ENCODE data around the gene CGA. TPM values are rescaled to one million over a fixed set of nuclear protein-coding genes. Genes with fewer than 3 reads are reported as not detected.

The CGA gene
- total RNA-seq, 2 donors from 2014 or later, result not detected

DNA sequence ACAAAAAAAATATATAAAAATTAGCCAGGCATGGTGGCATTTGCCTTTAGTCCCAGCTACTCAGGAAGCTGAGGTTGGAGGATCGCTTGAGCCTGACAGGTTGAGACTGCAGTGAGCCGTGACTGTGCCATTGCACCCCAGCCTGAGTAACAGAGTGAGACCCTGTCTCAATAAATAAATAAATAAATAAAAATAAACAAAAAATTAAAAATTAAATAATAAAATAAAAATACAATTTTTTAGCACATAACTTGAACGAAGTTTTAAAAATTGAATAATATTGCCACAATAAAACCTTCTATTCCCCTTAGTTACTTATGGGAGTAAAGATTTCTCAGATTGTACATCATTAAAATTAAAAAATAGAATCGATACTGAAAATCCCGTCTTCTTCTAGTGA, 29.2 kb upstream of the CGA start:
- TF ChIP-seq, protein P1, sequence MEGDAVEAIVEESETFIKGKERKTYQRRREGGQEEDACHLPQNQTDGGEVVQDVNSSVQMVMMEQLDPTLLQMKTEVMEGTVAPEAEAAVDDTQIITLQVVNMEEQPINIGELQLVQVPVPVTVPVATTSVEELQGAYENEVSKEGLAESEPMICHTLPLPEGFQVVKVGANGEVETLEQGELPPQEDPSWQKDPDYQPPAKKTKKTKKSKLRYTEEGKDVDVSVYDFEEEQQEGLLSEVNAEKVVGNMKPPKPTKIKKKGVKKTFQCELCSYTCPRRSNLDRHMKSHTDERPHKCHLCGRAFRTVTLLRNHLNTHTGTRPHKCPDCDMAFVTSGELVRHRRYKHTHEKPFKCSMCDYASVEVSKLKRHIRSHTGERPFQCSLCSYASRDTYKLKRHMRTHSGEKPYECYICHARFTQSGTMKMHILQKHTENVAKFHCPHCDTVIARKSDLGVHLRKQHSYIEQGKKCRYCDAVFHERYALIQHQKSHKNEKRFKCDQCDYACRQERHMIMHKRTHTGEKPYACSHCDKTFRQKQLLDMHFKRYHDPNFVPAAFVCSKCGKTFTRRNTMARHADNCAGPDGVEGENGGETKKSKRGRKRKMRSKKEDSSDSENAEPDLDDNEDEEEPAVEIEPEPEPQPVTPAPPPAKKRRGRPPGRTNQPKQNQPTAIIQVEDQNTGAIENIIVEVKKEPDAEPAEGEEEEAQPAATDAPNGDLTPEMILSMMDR (IDR thresholded peaks at IDR 0.05), result no peak
- TF ChIP-seq POLR2A (IDR thresholded peaks at IDR 0.05), result no peak
- H3K27ac ChIP-seq, result no peak overlapping the region
- WGBS, 2 donors, result 90 to 92% methylated on average over 5 of the region's 5 CpGs
- H3K36me3 ChIP-seq (replicated peaks in 1 of 2; ENCODE audit: insufficient read depth in 1 of 2, low read depth in 2 of 2), result no peaks in the 10 kb centered on the region
- H3K4me1 ChIP-seq, result no peaks in the 10 kb centered on the region
- H3K4me3 ChIP-seq, result no peak overlapping the region
- no peaks in the 10 kb centered on the region for H3K9me3 ChIP-seq
- ATAC-seq (no peak), DNase-seq (no peak)
- no peaks in the 10 kb centered on the region for H3K27me3 ChIP-seq
- intact Hi-C loops (cut with DNase I), result no loop called here

DNA sequence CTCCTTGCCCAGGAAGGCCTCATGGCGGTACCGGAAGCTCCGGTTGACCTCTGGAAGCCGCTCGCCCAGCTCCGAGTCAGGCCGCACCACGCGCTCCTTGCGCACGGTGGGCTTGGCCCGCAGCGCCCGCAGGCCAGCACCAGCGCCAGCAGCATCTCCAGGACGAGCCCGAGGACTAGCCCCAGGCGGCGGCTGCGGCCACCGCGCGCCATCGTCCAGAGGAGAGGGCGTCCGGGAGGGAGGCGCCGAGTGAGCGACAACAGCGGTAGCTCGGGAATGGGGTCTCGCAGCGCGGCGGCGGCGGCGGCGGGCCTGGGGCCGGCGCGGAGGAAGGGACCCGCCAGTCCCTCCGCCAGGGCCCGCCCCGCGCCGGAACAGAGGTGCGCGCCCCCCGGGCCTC, 27.6 kb upstream of the CGA start:
- no peaks in the 10 kb centered on the region for H3K36me3 ChIP-seq (replicated peaks in 1 of 2; ENCODE audit: insufficient read depth in 1 of 2, low read depth in 2 of 2)
- H3K4me3 ChIP-seq, result no peak overlapping the region
- H3K4me1 ChIP-seq, result no peaks in the 10 kb centered on the region
- 39 to 46% methylated on average over 23 to 41 of the region's 51 CpGs for WGBS, 2 donors
- no peak overlapping the region for H3K27ac ChIP-seq
- no peak for TF ChIP-seq POLR2A (IDR thresholded peaks at IDR 0.05)
- TF ChIP-seq, protein P1 (IDR thresholded peaks at IDR 0.05), result no peak
- H3K27me3 ChIP-seq, result no peaks in the 10 kb centered on the region
- intact Hi-C loops (cut with DNase I), result no loop called here
- H3K9me3 ChIP-seq, result no peaks in the 10 kb centered on the region
- DNase-seq (no peak), ATAC-seq (no peak)

DNA sequence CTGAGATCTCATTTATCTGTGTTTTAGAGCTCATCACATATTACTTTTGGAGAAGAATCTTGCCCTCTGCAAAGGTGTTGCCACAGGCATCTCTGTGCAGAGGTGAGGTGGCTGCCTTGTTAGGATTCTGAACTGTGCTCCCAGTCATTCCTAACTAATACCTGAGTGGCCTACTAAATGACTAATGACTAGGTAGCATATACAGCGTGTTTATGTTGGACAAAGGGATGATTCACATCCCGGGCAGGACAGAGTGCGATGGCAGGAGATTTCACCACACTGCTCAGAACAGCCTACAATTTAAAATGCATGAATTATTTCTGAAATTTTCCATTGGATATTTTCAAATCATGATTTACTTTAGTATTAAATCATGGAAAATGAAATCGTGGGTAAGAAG, 23.1 kb upstream of the CGA start:
- Histone ChIP-seq H3K27me3 (no peaks in the 10 kb centered on the region), H3K27ac (no peak overlapping the region), H3K4me1 (no peaks in the 10 kb centered on the region), H3K9me3 (no peaks in the 10 kb centered on the region), H3K4me3 (no peak overlapping the region), H3K36me3 (replicated peaks in 1 of 2; ENCODE audit: insufficient read depth in 1 of 2, low read depth in 2 of 2) (no peaks in the 10 kb centered on the region)
- DNase-seq, result no peak
- no peak for ATAC-seq
- 65 to 77% methylated on average over 4 of the region's 4 CpGs for WGBS, 2 donors
- TF ChIP-seq POLR2A (IDR thresholded peaks at IDR 0.05), result no peak
- TF ChIP-seq, protein P1 (IDR thresholded peaks at IDR 0.05), result no peak
- intact Hi-C loops (cut with DNase I), result no loop called here

DNA sequence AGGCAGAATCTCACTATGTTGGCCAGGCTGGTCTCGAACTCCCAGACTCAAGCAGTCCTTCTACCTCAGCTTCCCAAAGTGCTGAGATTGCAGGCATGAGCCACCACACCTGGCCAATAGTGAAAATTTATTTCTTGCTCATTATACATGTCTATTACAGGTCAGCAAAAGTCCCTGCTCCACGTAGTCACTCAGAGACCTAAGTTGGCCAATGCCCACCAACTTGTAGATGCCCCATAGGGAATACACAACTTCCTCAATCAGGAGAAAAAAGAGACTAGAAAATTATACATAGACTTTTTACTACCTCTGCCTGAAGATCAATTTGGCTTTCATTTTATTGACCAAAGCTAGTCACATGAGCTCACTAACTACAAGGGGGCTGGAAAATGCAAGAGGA, 22.0 kb upstream of the CGA start:
- WGBS, 2 donors, result 86 to 91% methylated on average over 2 of the region's 2 CpGs
- ATAC-seq, result no peak
- Histone ChIP-seq H3K27me3 (no peaks in the 10 kb centered on the region), H3K9me3 (no peaks in the 10 kb centered on the region), H3K27ac (no peak overlapping the region), H3K4me3 (no peak overlapping the region), H3K4me1 (no peaks in the 10 kb centered on the region), H3K36me3 (replicated peaks in 1 of 2; ENCODE audit: insufficient read depth in 1 of 2, low read depth in 2 of 2) (no peaks in the 10 kb centered on the region)
- intact Hi-C loops (cut with DNase I), result no loop called here
- no peak for DNase-seq
- TF ChIP-seq, protein P1 (IDR thresholded peaks at IDR 0.05), result no peak
- TF ChIP-seq POLR2A (IDR thresholded peaks at IDR 0.05), result no peak

DNA sequence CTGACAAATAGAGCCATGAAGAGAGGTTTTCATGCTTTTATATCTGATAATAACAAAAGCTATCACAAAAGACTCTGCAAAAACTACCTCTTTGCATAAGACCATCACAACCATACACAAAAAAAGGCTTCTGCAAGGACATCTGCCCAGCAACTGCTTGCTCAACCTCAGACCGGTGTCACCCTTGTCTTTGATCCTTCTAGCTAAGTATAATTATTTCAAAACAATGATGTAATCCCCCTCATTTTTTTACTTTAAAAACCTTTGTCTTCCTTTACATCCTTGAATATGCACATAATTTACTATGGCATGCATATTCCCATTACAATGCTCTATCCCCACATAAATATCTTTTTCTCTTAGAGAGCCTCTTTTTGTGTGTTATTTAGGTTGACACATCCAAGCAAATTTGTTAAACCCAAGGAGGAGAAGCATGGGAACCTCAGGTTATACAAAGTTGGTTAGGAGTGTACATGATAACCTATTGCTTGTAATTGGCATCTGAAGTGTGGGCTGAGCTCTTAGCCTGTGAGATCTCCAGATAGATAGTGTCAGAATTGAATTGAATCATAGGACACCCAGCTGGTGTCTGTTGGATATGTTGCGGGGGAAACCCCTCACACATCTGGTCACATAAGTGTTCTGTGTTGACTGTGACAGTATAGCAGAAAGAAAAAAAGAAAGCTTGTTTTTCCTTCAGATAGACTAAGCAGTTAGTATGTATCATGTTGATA, 20.7 kb upstream of the CGA start:
- Histone ChIP-seq H3K9me3 (no peaks in the 10 kb centered on the region), H3K4me3 (no peak overlapping the region), H3K27me3 (no peaks in the 10 kb centered on the region), H3K4me1 (no peaks in the 10 kb centered on the region), H3K36me3 (replicated peaks in 1 of 2; ENCODE audit: insufficient read depth in 1 of 2, low read depth in 2 of 2) (no peaks in the 10 kb centered on the region), H3K27ac (no peak overlapping the region)
- intact Hi-C loops (cut with DNase I), result no loop called here
- WGBS, 2 donors, result 65 to 94% methylated on average over 2 of the region's 2 CpGs
- ATAC-seq (no peak), DNase-seq (no peak)
- TF ChIP-seq, protein P1 (IDR thresholded peaks at IDR 0.05), result no peak
- TF ChIP-seq POLR2A (IDR thresholded peaks at IDR 0.05), result no peak
